Activated naive CD8-positive, alpha-beta T cell treated with anti-CD3 and anti-CD28 coated beads, Interleukin-2, amount 10 ng/mL, durations not matched to agents 7 days and 5 days (primary cell): ENCODE measurements around the gene DUSP5. TPM values are rescaled to one million over a fixed set of nuclear protein-coding genes. Genes with fewer than 3 reads are reported as not detected.

Experiments used
- ATAC-seq: fragments of 150-1000 bp; cut with Tn5 transposase; one replicate; pipeline ENCODE4 v1.10.0; 2021; ENCODE audit warnings: low read depth, moderate library complexity
- POLR2A ChIA-PET: fragments of 350-600 bp; sonication (Branson Sonifier 250); formaldehyde crosslinking; loops from one replicate; lab custom pipeline; 2021; ENCODE audit warnings: antibody characterized with exemption; lab: Charles Lee
- DNase-seq: peaks from one replicate; pipeline ENCODE4 v3.0.0; 2021
- H3K27ac Mint-ChIP-seq: one replicate; pipeline ENCODE4 v1.8.0; 2022; ENCODE audit warnings: mild to moderate bottlenecking, mixed read lengths
- H3K27me3 Mint-ChIP-seq: one replicate; pipeline ENCODE4 v1.8.0; 2022; ENCODE audit warnings: mild to moderate bottlenecking, moderate library complexity, mixed read lengths
- H3K36me3 Mint-ChIP-seq: one replicate; pipeline ENCODE4 v1.8.0; 2021; ENCODE audit warnings: mild to moderate bottlenecking, mixed read lengths
- H3K4me1 Mint-ChIP-seq: one replicate; pipeline ENCODE4 v1.8.0; 2021; ENCODE audit warnings: mixed read lengths
- H3K4me3 Mint-ChIP-seq: one replicate; pipeline ENCODE4 v1.8.0; 2022; ENCODE audit warnings: mild to moderate bottlenecking, moderate library complexity, mixed read lengths
- H3K9me3 Mint-ChIP-seq: one replicate; pipeline ENCODE4 v1.8.0; 2021; ENCODE audit warnings: mixed read lengths
- total RNA-seq, 2 experiments: library from RNA; stranded (reverse); gene quantifications; one replicate each; pipeline ENCODE4 v1.2.3, GENCODE V29; 2021

The DUSP5 gene
- total RNA-seq, 2 experiments from 2014 or later: 23.1 to 24.3 TPM

DNA sequence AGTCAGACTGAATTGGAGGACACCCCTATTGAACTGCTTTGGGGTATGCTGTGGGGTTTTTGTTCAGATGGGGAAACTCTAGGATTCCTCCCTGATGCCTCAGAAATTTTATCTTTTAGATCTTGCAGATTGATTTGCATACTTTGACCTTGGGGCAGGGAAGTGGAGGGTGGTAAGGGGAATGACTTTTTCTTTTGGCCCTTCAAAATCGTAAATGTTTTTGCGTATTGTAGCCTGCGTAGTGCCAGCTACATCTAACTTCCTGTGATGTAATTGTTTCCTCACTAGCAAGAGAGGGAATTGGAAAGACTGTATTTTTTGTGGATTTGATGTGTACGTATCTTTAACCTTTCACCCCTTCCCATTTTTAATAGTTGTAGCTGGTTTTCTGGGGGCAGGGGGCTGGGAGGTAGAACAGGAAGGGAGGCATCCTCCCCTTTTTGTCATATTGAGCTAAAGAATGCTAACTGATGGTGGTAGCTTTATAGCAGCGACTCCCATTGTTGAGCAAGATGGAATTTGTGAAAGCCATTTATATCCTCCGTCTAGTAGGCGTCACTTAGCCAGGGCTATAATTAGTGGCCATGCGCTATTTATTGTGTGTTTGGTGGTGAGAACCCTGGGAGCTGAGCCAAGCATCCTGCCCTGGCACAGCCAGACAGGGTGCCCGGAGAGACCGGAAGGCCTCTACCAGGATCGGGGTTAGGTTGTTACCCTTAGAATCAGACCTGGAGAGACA lies 11.3 kb downstream of the DUSP5 start:
- POLR2A ChIA-PET: interaction anchor here (3.3 kb wide), 1 partner anchor 11 kb away, joined by 11 read pairs; no protein-coding TSS in a partner anchor
- H3K9me3 Mint-ChIP-seq: no peaks in the 10 kb centered on the region
- H3K4me3 Mint-ChIP-seq: no peak overlapping the region
- no peaks in the 10 kb centered on the region for H3K27me3 Mint-ChIP-seq
- H3K27ac Mint-ChIP-seq: no peak overlapping the region
- no peak for DNase-seq
- H3K4me1 Mint-ChIP-seq: peaks cover 45% of the 10 kb centered on the region
- ATAC-seq: no peak
- H3K36me3 Mint-ChIP-seq: peaks cover 79% of the 10 kb centered on the region

DNA sequence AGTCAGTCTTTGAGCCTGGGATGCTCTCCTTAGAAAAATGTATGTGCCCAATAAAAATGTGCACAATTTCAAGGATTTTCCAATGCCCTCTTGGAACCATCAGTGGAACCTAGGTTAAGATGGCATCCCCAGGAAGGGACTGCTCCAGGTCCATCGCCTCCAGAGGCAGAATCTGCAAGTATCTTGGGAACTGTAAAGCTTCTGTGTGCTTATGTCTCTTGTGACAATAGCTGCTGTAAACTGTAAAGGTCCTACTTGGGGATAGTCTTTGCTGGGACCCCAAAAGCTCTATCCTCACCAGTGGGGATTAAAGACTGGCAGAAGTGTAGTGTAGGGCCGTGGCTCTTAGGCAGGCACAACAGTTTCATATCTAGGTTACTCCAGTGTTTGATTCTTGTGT lies 11.9 kb downstream of the DUSP5 start:
- ATAC-seq (no peak), DNase-seq (no peak)
- Mint-ChIP-seq H3K4me1 (peaks cover 39% of the 10 kb centered on the region), H3K27ac (no peak overlapping the region), H3K27me3 (no peaks in the 10 kb centered on the region), H3K36me3 (peaks cover 82% of the 10 kb centered on the region), H3K4me3 (no peak overlapping the region), H3K9me3 (no peaks in the 10 kb centered on the region)
- POLR2A ChIA-PET: interaction anchor here (0.6 to 3.3 kb wide), 2 partner anchors 11 to 155 kb away, joined by 3 to 11 read pairs; no protein-coding TSS in a partner anchor

DNA sequence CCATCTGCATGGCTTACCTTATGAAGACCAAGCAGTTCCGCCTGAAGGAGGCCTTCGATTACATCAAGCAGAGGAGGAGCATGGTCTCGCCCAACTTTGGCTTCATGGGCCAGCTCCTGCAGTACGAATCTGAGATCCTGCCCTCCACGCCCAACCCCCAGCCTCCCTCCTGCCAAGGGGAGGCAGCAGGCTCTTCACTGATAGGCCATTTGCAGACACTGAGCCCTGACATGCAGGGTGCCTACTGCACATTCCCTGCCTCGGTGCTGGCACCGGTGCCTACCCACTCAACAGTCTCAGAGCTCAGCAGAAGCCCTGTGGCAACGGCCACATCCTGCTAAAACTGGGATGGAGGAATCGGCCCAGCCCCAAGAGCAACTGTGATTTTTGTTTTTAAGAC lies 12.4 kb downstream of the DUSP5 start:
- Mint-ChIP-seq H3K36me3 (peaks cover 82% of the 10 kb centered on the region), H3K27me3 (no peaks in the 10 kb centered on the region), H3K27ac (no peak overlapping the region), H3K4me1 (peaks cover 34% of the 10 kb centered on the region), H3K9me3 (no peaks in the 10 kb centered on the region), H3K4me3 (no peak overlapping the region)
- no peak for ATAC-seq
- POLR2A ChIA-PET: interaction anchor here (0.6 kb wide), 1 partner anchor 155 kb away, joined by 3 read pairs; no protein-coding TSS in a partner anchor
- no peak for DNase-seq

DNA sequence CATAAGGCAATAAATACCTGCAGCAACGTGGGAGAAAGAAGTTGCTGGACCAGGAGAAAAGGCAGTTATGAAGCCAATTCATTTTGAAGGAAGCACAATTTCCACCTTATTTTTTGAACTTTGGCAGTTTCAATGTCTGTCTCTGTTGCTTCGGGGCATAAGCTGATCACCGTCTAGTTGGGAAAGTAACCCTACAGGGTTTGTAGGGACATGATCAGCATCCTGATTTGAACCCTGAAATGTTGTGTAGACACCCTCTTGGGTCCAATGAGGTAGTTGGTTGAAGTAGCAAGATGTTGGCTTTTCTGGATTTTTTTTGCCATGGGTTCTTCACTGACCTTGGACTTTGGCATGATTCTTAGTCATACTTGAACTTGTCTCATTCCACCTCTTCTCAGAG lies 13.0 kb downstream of the DUSP5 start:
- DNase-seq: no peak
- Mint-ChIP-seq H3K4me1 (peaks cover 29% of the 10 kb centered on the region), H3K9me3 (no peaks in the 10 kb centered on the region), H3K27me3 (no peaks in the 10 kb centered on the region), H3K27ac (no peak overlapping the region), H3K36me3 (peaks cover 79% of the 10 kb centered on the region), H3K4me3 (no peak overlapping the region)
- ATAC-seq: no peak
- POLR2A ChIA-PET: no interaction called here

DNA sequence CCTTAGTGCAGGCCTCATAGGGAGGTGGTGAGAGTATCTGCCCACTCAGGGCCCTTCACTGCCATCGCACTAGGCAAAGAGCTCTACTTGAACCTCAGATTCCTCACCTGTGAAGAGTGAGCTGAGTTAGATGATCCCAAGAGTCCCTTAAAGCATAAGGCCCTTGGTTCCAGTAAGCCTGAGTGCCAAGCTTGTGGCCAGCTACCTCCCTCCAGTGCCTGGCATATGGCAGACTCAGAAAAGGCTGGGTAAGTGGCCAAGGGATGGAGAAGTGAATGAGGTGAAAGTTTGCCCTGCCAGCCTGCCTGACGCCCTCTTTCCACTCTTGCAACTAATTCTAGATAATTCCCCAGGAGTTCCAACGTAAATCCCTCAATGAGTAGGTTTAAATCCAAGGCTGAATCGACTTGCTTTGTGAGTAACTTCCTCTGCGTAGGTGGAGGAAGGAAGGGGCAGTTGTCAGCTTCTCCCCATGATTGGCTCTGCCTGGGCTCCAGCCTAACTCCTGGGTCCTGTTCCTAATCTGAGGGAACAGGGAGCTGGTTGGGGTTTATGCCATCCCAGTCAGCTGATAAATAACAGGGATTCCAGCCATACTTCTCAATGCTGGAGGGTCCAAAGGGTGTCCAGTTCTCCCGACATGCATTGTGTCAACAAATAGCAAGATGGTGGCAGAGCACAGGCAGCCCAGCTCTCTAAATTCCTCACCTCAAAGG lies 14.2 kb downstream of the DUSP5 start:
- H3K4me1 Mint-ChIP-seq: peaks cover 27% of the 10 kb centered on the region
- peaks cover 71% of the 10 kb centered on the region for H3K36me3 Mint-ChIP-seq
- ATAC-seq: no peak
- H3K9me3 Mint-ChIP-seq: no peaks in the 10 kb centered on the region
- no peak overlapping the region for H3K4me3 Mint-ChIP-seq
- H3K27me3 Mint-ChIP-seq: no peaks in the 10 kb centered on the region
- no peak for DNase-seq
- no peak overlapping the region for H3K27ac Mint-ChIP-seq
- POLR2A ChIA-PET: no interaction called here

DNA sequence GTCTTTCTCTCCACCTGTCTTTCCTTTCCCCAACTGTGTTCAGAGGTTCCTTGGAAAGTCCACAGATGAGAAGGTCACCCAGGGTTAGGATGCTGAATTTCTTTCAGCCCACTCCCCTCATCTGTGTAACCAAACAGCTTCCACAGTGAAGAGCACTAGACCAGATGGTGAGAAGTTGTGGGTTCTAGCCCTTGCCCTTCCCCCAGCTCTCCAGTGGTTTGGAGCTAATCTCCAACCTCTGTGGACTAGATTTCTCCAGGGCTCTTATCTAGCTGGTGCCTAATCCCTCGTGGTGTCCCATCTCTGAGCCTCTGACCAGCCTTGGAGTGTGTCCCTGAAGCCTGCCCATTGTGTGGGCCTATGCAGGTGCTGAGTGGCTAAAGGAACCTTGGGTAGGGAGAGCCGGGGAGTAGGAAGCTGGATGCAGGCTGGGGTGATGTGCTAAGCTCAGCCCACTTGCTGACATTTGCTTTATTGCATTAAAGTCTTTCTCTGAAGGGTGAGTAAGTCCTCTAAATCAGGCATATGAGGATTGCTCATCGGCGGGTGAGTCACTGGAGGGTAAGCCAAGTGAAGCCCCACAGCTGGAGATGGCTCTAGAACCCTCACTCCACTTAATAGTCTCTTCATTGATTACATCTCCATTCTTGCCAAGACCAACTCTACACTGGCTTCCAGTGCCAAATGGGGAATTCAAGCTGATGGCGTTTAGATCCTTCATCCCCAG lies 14.9 kb downstream of the DUSP5 start:
- Mint-ChIP-seq H3K4me3 (no peak overlapping the region), H3K9me3 (no peaks in the 10 kb centered on the region), H3K36me3 (peaks cover 69% of the 10 kb centered on the region), H3K27me3 (no peaks in the 10 kb centered on the region), H3K4me1 (peaks cover 27% of the 10 kb centered on the region), H3K27ac (no peak overlapping the region)
- ATAC-seq (peak; percentile 29), DNase-seq (no peak)
- POLR2A ChIA-PET: interaction anchor here (0.6 to 1.3 kb wide), 2 partner anchors 25 to 103 kb away, joined by 3 to 6 read pairs; no protein-coding TSS in a partner anchor

DNA sequence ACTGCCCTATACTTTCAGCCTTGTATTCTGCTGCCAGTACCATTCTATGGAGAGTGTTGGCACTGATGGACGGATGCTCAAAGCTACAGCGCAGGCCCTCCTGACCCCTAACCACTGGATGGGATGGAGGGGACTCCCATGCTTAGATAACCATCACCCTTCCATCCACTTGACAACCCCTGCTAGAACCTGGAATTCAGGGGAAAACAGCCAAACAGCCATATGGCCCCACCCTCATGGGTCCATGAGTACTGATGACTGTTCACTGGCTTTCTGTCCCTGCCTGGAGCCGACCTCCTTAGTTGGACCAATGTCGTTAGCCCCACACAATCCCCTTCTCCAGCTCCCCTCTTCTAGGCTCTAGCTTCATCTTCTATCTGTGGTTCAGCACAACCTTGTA lies 16.2 kb downstream of the DUSP5 start:
- POLR2A ChIA-PET: no interaction called here
- Mint-ChIP-seq H3K27me3 (no peaks in the 10 kb centered on the region), H3K4me1 (peaks cover 16% of the 10 kb centered on the region), H3K27ac (no peak overlapping the region), H3K36me3 (peaks cover 57% of the 10 kb centered on the region), H3K9me3 (no peaks in the 10 kb centered on the region), H3K4me3 (no peak overlapping the region)
- ATAC-seq (no peak), DNase-seq (no peak)

DNA sequence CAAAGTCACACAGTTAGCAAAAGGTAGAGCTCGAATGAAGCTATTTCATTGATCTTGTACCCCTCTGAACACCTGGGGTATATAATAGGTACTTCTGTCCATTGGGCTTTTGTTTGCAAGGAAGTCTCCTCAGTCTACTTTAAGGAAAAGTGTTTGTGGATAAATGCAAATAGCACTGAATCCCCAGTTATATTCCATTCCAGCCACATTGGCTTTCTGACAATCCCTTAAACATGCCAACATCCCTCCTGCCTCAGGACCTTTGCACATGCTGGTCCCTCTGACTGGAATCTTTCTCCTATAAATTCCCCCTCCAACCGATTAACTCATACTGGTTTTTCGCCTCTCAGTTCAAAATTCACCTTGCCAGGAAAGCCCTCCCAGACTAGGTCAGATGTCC lies 17.1 kb downstream of the DUSP5 start:
- POLR2A ChIA-PET: no interaction called here
- Mint-ChIP-seq H3K27me3 (no peaks in the 10 kb centered on the region), H3K4me3 (no peak overlapping the region), H3K9me3 (no peaks in the 10 kb centered on the region), H3K36me3 (peaks cover 50% of the 10 kb centered on the region), H3K4me1 (peaks cover 14% of the 10 kb centered on the region), H3K27ac (no peak overlapping the region)
- no peak for ATAC-seq
- DNase-seq: no peak

DNA sequence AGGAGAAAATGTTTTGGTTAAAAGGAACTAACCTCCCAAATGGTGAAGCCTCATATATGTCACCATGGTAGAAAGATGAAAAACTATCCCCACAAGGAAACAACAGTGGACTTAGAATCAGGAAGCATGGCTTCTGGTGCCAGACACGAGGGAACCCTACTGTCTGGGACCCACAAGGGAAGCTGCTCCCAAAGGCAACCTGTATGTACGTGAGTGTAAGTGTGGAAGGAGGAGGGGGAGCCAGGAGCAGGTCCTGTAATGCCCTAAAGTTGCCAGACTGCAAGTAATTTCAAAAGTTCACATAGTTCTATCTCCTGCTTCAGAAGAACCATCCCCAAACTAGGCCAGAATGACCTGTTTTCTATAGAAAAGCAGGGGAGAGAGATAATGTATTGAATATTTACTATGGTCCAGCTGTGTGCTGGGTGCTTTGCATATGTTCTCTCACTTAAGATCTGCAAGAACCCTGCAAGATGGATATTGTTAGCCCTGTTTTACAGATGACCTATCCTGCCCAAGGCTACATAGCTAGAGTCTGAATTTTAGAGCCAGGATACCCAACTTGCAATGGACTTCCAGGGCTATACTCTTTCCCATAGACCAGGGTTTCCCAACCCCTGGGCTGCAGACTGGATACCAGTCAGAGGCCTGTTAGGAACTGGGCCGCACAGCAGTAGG lies 19.2 kb downstream of the DUSP5 start:
- no peaks in the 10 kb centered on the region for H3K27me3 Mint-ChIP-seq
- DNase-seq: no peak
- POLR2A ChIA-PET: interaction anchor here (1.6 kb wide), 1 partner anchor 9 kb away, joined by 6 read pairs; no protein-coding TSS in a partner anchor
- H3K9me3 Mint-ChIP-seq: no peaks in the 10 kb centered on the region
- peak overlapping the region; percentile 74 for H3K27ac Mint-ChIP-seq
- no peak overlapping the region for H3K4me3 Mint-ChIP-seq
- peaks cover 5% of the 10 kb centered on the region for H3K4me1 Mint-ChIP-seq
- ATAC-seq: no peak
- peaks cover 34% of the 10 kb centered on the region for H3K36me3 Mint-ChIP-seq

DNA sequence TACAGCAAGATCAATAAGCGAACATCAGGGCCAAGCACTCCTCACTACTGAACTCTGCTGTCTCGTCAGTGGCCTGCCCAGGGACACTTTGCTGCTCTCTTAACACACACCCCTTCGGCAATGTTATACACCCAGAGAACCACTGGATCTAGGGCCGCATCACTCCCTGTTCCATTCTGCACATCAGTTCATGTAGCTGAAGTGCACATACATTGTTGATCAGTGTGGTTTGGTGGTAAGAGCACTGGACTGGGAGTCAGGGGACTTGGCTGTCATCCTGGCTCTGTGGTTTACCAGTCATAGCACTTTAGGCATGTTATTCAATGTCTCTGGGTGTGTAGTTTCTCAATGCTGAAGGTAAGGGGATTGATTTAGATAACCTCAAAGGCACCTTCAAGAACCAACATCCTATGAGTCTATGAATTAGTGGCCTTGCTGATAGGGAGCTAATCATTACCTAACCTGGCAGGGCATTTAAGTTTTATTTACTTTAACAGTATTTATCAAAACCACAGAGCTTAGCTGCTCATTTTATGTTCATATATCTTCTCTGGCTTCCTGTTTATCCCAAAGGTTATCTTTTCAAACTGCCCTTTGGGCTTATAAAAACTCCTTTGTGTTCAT lies 24.8 kb downstream of the DUSP5 start:
- Mint-ChIP-seq H3K27me3 (no peaks in the 10 kb centered on the region), H3K36me3 (peaks cover 12% of the 10 kb centered on the region), H3K4me3 (no peak overlapping the region), H3K9me3 (no peaks in the 10 kb centered on the region), H3K27ac (no peak overlapping the region), H3K4me1 (peaks cover 18% of the 10 kb centered on the region)
- no peak for DNase-seq
- POLR2A ChIA-PET: interaction anchor here (0.8 to 1.1 kb wide), 2 partner anchors 24 to 183 kb away, joined by 3 to 4 read pairs; no protein-coding TSS in a partner anchor
- ATAC-seq: peak; percentile 59

DNA sequence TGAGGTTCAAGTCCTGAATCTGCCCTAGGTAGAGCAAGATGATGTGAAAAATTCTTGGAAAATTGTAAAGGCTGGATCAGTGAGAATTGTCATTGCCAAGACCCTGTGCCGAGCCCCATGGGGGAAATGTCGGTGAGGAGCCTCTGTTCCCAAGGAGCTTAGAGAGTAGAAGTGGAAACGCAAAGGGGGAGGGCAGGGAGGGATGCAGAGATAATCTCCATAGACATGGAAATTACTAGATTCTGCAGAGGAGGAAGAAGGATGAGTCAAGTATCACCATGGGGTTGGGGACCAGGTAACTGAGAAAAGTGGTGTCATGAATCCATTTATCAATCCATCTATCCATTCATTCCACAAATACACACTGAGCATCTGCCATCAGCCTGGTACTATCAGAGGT lies 26.0 kb downstream of the DUSP5 start:
- H3K9me3 Mint-ChIP-seq: no peaks in the 10 kb centered on the region
- no peak for ATAC-seq
- POLR2A ChIA-PET: no interaction called here

DNA sequence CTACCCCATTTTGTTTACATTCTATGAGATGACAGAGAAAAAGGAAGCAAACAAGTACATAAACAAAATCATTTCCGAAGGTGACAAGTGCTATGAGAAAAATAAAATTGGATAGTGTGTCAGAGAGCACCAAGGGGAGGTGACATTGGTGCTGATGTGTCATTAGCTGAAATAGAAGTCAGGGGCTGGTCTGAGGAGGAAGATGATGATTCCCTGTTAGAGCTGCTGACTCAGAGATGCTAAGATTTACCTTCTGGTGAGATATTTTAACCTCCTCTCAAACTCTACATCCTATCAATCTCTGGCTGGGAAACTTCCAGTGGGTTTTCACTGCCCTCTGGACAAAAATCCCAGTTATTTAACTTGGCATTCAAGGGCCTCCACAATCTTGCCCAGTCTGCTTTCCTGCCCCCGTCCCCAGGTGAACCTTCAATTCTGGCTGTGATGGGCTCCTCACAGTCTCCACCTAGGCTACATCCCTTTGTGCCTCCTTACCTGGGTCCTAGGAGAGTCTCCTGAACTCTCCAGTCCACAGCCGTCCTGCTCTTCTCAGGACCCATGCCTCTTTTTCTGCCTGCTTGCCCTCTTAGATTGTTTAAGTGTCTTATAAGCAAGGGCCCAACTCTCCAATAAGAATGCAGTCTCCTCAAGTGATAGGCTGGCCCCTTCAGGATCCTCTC lies 26.6 kb downstream of the DUSP5 start:
- Mint-ChIP-seq H3K27me3 (no peaks in the 10 kb centered on the region), H3K4me1 (peaks cover 32% of the 10 kb centered on the region), H3K27ac (no peak overlapping the region), H3K4me3 (no peak overlapping the region), H3K9me3 (no peaks in the 10 kb centered on the region), H3K36me3 (peaks cover 12% of the 10 kb centered on the region)
- DNase-seq: no peak
- POLR2A ChIA-PET: no interaction called here
- ATAC-seq: no peak

More for the DNA sequence above, 26.0 kb downstream of the DUSP5 start:
- peaks cover 12% of the 10 kb centered on the region for H3K36me3 Mint-ChIP-seq
- H3K27me3 Mint-ChIP-seq: no peaks in the 10 kb centered on the region
- no peak overlapping the region for H3K27ac Mint-ChIP-seq
- H3K4me1 Mint-ChIP-seq: peaks cover 26% of the 10 kb centered on the region
- no peak overlapping the region for H3K4me3 Mint-ChIP-seq
- DNase-seq: no peak
